Colonic mucosa (tissue), 4 donors: ENCODE results near the gene AFP. TPM values are rescaled to one million over a fixed set of nuclear protein-coding genes. Genes with fewer than 3 reads are reported as not detected.

Source experiments
- DNase-seq: peaks from one replicate; pipeline ENCODE4 v3.0.0-alpha.2; 2020
- H3K27ac ChIP-seq: fragments of 200-600 bp; one replicate; pipeline ENCODE4 v1.8.0; 2021
- H3K27me3 ChIP-seq: fragments of 200-600 bp; one replicate; pipeline ENCODE4 v1.8.0; 2021
- H3K36me3 ChIP-seq: fragments of 200-600 bp; one replicate; pipeline ENCODE4 v1.8.0; 2021
- H3K4me1 ChIP-seq: fragments of 200-600 bp; one replicate; pipeline ENCODE4 v1.8.0; 2021; ENCODE audit warnings: mild to moderate bottlenecking
- H3K4me3 ChIP-seq: fragments of 200-600 bp; one replicate; pipeline ENCODE4 v1.8.0; 2021
- H3K9ac ChIP-seq, 2 donors: one replicate each; pipeline ENCODE4 v1.7.0; 2013; ENCODE audit warnings: control low read depth in 2 of 2, low read depth in 2 of 2, low read length in 2 of 2
- H3K9me3 ChIP-seq: fragments of 200-600 bp; one replicate; pipeline ENCODE4 v1.8.0; 2021
- CTCF ChIP-seq: fragments of 200-600 bp; IDR thresholded peaks from one replicate; pipeline ENCODE4 v1.8.0; 2022; ENCODE audit warnings: antibody characterized with exemption, mild to moderate bottlenecking
- intact Hi-C: fragments of 100-400 bp; cut with DNase I; formaldehyde crosslinking; loops from one replicate; pipeline ENCODE4 v1.14.1; 2022
- total RNA-seq, 2 donors: library from RNA; stranded (reverse); fragmentation: NEBNext Ultra II Directional in 1 of 2; extraction: Animal tissue kit (Norgen Biotek cat#: 25700) in 1 of 2; gene quantifications; one replicate each; pipeline ENCODE4 v1.2.1, GENCODE V29; 2021
- donor health status: healthy.
- donor health status: DM: no; HTN: no; CAD: no.
- donor health status: DM: no; HTN: no; CAD: no.

Gene AFP
- total RNA-seq, 2 donors from 2014 or later, result 0.48 to 4.6 TPM

GRCh38 chr4:73443224-73443623 is 7.2 kb downstream of the AFP start:
- Histone ChIP-seq H3K9ac (no peak overlapping the region), H3K4me3 (no peak overlapping the region), H3K36me3 (no peaks in the 10 kb centered on the region), H3K9me3 (no peaks in the 10 kb centered on the region), H3K27me3 (no peaks in the 10 kb centered on the region), H3K27ac (no peak overlapping the region), H3K4me1 (no peaks in the 10 kb centered on the region)
- intact Hi-C loops, result no loop called here
- DNase-seq, result no peak
- no peak for TF ChIP-seq CTCF

GRCh38 chr4:73445383-73446335 is 9.6 kb downstream of the AFP start:
- no peak for DNase-seq
- Histone ChIP-seq H3K9ac (no peak overlapping the region), H3K27ac (no peak overlapping the region), H3K4me3 (no peak overlapping the region), H3K36me3 (no peaks in the 10 kb centered on the region), H3K27me3 (no peaks in the 10 kb centered on the region), H3K4me1 (no peaks in the 10 kb centered on the region), H3K9me3 (no peaks in the 10 kb centered on the region)
- TF ChIP-seq CTCF, result no peak
- intact Hi-C loops, result loop anchor here (5.0 kb wide), 1 partner anchor 103 kb away; no protein-coding TSS in a partner anchor

GRCh38 chr4:73446336-73446938 is 10.4 kb downstream of the AFP start:
- intact Hi-C loops, result loop anchor here (5.0 kb wide), 1 partner anchor 104 kb away; no protein-coding TSS in a partner anchor
- TF ChIP-seq CTCF, result peak; percentile 68
- Histone ChIP-seq H3K9me3 (no peaks in the 10 kb centered on the region), H3K27me3 (no peaks in the 10 kb centered on the region), H3K4me3 (no peak overlapping the region), H3K36me3 (no peaks in the 10 kb centered on the region), H3K9ac (no peak overlapping the region), H3K27ac (no peak overlapping the region), H3K4me1 (no peaks in the 10 kb centered on the region)
- DNase-seq, result no peak

GRCh38 chr4:73447671-73448070 is 11.7 kb downstream of the AFP start:
- intact Hi-C loops, result loop anchor here (5.0 kb wide), 1 partner anchor 105 kb away; no protein-coding TSS in a partner anchor
- H3K27me3 ChIP-seq, result no peaks in the 10 kb centered on the region

More at GRCh38 chr4:73447671-73448070, 11.7 kb downstream of the AFP start:
- H3K4me3 ChIP-seq, result no peak overlapping the region
- H3K9ac ChIP-seq, result no peak overlapping the region
- no peaks in the 10 kb centered on the region for H3K9me3 ChIP-seq
- no peaks in the 10 kb centered on the region for H3K4me1 ChIP-seq
- no peak for TF ChIP-seq CTCF
- no peaks in the 10 kb centered on the region for H3K36me3 ChIP-seq
- DNase-seq, result no peak
- no peak overlapping the region for H3K27ac ChIP-seq
